Ammon's horn (tissue), 1 donor: ENCODE data around the gene CRNKL1.

Experiments used
- DNase-seq: peaks from one replicate; pipeline ENCODE4 v3.0.0-alpha.2; 2016; ENCODE audit warnings: low spot score

Gene CRNKL1

DNA sequence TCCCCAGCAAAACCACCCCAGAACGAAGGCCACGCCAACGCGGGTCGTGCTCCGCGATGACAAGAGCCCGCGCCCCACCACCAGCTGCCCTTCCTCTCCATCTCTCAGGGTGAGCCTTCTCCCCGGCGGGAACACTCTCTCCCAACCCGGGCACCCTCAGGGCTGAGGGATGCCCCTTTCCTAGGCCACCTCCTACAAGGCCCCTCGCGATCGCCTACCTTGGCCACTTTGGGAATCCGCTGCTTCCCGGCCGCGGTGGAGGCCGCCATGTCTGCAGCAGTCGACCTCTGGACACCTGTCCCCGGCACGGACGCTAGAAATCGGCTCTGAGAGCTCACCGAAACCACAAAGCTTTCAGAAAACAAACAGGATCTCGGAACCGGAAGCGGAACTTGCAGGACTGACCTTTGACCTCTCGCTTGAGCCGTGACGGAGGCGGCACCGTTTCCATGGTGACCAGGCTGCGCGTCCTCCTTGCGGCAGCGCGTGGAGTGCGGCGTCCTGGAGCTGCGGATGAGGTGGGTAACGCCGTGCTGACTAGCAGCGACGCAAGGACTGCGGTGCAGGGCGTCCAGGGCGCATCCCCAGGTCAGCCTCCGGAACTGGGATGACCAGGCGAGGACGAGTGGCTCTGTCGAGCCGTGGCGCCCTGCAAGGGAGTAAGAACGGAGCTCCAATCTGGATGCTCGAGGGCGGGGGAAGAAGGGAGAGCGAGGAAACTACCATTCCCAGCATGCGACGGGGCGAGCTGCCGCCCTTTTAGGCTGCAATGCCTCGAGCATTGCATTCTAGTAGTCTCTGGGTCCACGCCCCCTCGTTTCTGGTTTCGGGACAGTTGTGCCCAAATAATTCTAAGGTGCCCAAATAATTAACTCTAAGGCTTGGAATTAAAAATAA lies at the start of gene CRNKL1, which contains the start of gene CFAP61:
Gene CRNKL1, minus strand, starts transcription at position 393 of the 897 bp plus-strand sequence. Its CDS starts 124 bp downstream, at position 269.
Gene CFAP61, plus strand, starts transcription at position 459 of the 897 bp plus-strand sequence. CDS start 4,122 bp downstream, outside the sequence.
- DNase-seq = peak; percentile 99

DNA sequence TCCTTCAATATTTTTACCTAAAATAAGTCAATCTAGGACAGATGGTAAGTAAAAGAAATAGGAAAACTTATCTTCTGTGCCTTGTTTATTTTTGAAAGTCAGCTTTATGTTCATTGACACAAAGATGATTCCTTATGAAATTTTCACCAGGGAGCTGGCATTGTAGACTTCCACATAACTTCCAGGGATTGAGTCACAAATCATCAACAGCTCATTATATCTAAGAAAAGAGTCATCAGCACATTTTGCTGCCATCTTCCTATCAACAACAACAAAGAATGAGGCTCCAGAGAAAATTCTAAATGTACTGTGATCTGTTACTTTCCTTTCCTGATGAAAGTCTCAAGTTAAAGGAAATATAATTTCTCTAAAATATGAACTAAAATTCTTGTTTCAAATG lies 48.6 kb upstream of the CRNKL1 start:
- DNase-seq = no peak

DNA sequence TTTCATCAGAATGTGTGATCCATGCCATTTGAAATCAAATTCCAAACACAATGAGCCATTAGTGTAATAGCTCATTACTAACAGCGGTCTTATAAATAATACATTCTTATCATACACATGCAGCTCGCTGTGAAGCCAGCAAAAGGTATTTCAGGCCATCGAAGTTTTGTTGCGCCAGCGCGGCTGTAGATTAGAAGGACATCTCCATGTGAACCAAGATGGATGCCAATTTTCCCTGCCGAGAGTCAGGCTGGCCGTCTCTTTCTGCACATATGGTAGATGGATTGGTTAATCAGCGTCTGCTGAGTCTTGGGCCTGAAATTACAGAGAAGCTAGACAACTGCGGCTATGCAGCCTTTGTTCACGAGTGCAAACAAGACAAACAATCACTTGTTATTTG lies 44.2 kb upstream of the CRNKL1 start:
- peak; percentile 58 for DNase-seq

DNA sequence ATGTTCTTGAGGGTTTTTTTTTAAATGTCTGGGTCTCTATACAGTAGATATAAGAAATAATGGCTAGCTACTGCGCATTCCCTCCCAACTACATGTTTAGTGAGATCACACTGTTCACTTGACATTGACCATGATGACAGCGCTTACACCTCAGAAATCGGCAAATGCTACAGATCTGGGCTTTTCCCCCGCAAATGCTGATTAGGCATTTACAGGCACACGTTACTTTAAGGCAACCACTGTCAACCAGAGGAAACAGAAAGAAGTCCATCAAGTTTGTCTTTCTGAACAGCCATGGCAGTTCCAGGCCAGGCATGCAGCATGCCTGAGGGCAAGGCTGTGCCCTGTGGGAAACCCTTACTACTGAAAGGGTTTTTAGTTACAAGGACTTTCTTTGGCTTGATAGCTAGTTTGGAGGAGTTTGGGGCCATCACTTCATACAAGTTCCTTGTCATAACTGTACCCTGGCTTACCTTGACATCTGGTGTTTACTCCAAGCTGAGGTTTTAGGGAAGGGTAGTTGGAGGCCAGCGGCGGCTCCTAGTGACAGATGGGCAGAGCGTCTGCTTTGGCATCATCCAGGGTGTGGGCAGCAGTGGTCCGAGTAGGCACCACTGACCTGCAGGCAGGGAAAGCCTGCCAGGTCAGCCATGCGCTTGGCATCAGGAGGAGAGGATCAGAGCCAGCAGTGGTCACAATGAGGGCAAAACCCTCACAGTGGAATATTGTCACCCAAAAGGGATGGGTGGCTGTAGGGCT lies 43.0 kb upstream of the CRNKL1 start:
- DNase-seq = no peak

DNA sequence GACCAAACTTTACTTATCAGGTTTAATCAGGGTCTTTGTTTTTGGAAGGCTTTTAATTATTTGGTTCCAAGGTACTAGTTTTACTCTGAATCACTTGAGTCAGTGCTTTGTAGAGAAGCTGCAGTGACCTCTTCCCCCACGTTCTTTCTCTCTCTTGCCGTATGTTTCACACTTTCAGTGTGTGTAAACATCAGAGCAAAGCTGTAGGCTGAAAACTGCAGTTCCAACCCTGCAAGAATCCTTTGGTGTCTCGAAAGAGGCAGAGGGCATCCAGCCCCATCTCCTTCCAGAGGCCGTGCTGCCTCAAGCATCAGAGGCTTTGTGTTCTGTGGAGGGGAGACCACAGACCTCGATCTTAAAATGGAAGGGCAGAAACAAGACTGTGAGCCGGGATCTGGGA lies 42.1 kb upstream of the CRNKL1 start:
- DNase-seq = no peak

DNA sequence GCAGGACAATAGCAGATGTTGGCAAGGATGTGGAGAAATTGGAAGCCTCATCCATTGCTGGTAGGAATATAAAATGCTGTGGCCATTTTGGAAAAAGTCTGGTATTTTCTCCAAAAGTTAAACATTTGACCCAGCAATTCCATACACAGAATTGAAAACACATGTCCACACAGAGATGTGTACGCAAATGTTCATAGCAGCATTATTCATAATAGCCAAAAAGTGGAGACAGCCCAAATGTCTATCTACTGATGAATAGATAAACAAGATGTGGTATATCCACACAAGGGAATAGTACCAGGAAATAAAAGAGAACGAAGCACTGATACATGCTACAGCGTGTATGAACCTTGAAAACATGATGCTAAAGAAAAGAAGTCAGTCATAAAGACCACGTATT lies 40.6 kb upstream of the CRNKL1 start:
- DNase-seq = no peak

DNA sequence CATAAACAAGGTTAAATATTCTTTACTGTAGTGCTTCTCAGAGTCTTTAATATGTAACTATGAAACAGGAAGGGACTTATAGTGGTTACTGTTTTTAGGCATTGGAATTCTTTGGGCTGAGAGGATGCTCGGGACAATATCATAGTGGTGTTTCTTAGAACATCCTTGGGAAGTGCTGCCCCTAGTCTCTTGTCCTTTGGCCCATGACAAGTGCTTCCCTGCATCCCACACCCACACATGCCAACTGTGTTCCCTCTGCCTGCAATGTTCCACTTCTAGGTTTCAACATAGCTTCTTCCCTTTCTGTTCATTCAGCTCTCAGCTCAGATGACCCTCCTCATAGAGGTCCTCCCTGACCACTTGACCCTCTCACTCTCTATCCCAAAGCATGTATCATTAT lies 37.7 kb upstream of the CRNKL1 start:
- no peak for DNase-seq

DNA sequence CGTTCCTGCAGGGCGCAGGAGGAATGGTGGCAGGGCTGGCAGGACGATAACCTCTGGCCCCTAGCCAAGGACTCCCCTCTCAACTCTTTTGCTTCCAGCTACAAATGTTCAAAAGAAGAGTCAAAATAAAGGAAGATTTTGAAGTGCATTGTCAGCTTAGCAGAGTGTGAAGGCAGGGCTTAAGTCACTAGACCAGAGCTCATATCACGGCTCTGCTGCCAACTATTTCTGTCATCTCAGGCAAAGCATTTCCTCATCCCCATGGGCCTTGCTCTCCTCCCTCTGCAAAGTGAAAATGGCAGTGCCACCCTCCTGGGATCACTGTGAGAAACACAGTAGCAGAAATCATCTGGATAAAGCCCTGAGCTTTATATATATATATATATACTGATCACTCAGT lies 36.8 kb upstream of the CRNKL1 start:
- no peak for DNase-seq

DNA sequence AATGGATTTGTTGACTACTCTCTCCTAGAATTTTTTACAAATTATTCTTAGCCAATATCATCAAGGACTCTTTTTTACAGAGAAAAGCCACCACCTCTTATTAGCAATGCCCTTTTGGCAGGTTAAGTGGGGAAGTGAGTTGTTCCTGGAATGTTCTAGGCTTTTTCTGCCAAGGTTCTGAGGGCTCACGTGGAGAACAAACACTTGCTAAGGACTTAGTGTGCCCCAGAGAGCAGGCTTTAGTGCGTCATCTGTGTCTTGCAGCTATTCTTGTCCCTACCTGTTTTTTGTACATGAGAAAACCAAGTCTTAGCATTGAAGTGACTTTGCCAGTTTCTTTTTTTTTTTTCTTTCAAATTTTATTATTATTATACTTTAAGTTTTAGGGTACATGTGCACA lies 33.5 kb upstream of the CRNKL1 start:
- no peak for DNase-seq

DNA sequence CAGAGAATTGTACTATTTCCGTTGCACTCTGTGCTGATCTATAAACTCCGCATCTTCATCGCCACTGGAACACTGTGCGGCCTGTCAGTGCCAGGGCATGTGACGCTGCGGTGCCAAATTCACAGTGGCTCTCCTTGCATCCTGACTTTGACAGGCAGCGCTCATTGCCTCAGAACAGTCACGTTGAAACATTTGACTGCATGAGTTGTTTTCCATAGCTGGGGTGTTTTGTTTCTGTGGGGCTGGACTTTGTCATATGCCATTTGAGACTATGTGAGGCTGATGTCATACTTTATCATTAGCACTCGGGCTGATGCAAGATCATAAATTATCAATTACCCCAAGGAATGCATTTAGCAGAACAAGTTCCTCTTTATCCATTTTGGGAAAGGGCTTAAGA lies 32.8 kb upstream of the CRNKL1 start:
- DNase-seq = peak; percentile 19

DNA sequence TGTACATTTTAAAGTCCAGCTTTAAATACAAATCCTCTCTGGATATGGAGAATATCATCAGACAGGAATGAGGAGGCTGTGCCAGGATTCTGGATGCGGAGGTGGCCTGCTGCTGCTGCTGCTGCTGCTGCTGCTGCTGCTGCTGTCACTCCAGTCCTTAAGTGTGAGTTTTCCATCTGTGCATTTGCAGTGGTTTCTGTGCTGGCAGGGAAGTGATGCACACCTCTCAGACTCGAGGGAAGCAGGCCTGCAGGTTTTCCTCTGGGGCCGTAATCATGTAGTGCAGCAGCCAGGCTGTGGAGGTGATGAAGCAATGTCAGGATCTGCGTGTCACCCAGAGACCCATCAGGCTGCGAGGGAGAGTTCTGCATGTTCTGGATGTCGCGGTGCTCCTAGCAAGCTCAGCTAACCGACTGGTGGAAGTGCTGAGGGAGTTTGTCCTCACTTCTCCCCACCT lies 32.1 kb upstream of the CRNKL1 start:
- peak; percentile 26 for DNase-seq

DNA sequence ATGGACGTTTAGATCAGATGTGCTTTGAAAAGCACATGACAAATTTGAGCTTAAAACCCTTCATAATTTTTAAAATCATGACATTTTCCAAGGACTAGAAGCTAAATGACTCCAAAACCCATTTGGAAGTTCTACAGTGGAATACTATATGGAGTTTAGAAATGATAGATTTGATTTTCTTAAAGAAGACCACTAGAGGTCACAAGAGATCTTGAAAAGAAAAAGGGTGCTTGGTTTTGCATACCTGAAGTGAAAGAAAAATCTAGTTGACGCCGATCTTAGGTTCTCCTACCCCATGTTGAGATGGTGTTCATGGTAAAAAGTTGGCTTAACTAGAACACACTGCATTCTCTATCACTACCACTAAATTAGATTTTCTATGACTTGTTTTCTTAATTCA lies 31.5 kb upstream of the CRNKL1 start:
- DNase-seq = peak; percentile 42

DNA sequence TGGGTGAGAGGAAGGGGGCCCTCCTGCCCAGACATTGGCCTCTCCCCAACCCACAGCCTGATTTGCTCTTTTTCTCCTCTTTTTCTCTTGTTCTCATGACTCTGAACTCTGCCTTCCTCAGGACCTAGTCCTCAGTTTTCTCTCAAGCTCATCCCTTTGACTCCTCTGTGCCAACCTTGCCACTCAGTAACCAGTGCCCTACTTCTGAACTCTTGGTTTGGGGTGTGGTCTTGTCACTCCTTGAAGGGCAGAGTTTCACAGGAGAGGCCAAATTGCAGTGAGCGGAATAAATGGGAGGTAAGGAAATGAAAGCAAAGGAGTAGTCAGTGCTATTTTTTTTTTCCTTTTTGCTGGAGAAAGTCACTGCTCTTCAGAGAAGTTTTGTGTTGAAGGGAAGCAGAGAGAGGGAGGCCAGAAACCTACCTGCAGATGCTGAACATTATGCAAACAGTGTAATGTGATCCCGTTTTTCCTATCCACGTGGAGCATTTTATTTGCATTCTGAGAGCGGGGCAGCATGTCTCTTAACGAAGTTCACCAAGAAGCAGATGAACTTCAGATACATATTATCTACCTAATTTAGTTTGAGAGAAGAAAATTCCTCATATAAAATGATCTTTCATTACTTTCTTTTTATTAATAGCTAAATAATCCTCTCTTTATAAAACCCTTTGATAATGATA lies 27.0 kb upstream of the CRNKL1 start:
- no peak for DNase-seq

DNA sequence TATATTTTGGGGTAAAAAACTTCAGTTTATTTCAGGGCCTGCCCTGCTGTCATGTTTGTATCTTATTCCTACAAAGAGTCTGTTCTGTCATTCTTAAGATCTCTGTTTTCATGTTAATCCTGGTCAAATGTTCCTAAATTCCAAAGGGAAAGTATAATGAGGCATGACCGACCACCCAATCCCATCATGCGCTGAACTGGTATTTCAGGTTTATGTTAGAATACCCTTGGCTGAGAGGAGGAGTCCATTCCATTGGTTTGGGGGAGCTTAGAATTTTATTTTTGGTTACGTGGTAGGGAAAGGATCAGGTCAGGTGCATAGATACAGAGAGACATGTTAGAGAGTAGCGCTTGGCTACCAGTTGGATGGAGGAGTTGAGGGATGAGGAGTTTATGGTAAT lies 25.8 kb upstream of the CRNKL1 start:
- DNase-seq = no peak

DNA sequence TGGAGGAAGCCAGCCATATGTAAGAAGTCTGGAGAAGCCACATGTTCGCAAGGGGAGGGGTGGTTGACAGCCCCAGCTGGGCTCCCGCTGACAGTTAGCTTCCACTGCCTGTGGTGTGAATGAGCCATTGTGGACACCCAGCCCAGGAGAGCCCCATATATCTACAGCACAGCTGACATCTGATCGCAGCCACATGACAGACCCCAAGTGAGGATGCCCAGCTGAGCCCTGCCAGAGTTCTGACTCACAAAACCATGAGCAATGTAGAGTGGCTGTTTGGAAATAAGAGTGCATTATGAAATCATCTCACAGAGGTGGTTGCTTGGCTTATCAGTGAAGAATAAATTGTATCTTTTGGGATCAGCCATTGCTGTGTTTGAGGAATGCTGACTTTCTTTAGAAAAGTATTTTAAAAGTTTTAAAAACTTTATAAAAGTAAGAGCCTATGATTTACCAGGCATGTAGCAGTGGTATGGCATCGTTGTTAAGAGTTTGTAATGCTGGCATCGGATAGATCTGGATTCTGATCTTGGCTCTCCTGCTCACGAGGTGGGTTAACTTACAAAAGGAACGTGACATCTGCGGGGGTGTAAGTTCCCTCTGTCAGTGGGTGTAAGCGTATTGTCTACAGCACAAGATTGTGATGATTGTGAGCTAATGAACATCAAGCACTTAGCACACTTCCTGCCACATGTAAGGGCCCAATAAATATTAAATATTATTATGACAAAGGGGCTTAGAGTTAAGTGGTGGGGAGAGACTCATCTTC lies 24.2 kb upstream of the CRNKL1 start:
- DNase-seq = peak; percentile 94

DNA sequence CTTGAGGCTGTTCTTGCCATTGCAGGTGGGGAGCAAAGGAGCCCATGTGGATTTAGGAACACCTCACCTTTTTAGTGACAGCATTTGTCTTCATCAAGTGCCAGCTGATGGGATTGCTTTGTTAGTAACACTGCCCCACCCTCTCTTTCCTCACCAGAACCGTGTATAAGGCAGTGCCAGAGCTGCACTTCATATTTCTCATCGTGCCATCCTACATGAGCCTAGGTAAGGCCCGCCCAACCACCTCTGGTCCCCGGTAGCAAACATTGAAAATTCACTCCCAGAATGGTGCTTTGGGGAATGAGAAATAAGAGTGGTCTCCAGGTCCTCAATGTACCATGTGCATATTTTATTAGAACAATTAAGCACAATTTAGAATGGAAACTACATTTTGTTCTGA lies 22.8 kb upstream of the CRNKL1 start:
- DNase-seq = no peak

DNA sequence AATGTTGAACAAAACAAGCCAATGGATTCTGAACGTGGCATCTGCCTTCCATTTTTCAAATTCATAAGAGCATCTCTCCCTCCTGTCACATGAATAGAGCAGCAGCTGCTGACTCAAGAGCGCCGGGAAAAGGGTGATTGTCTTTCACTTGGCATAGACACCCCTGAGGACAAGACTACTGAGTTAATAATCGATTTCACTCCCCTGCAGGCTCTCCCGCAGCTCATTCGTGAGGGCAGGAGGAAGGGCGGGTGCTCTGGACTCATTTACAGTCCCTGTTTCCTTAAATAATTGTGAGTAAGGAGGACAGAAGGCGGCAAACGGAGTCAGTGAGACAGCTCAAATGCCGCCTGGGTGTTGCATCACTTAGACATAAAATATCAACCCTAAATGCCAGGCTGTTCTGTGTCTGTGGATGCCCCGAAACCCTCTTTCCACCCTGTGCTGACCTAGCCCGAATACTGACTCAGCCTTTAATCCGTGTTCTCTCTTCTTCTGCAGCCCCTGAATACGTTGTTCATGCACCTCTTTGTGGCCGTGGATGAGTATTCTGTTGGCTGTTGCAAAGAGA lies 21.6 kb upstream of the CRNKL1 start:
- peak; percentile 48 for DNase-seq

DNA sequence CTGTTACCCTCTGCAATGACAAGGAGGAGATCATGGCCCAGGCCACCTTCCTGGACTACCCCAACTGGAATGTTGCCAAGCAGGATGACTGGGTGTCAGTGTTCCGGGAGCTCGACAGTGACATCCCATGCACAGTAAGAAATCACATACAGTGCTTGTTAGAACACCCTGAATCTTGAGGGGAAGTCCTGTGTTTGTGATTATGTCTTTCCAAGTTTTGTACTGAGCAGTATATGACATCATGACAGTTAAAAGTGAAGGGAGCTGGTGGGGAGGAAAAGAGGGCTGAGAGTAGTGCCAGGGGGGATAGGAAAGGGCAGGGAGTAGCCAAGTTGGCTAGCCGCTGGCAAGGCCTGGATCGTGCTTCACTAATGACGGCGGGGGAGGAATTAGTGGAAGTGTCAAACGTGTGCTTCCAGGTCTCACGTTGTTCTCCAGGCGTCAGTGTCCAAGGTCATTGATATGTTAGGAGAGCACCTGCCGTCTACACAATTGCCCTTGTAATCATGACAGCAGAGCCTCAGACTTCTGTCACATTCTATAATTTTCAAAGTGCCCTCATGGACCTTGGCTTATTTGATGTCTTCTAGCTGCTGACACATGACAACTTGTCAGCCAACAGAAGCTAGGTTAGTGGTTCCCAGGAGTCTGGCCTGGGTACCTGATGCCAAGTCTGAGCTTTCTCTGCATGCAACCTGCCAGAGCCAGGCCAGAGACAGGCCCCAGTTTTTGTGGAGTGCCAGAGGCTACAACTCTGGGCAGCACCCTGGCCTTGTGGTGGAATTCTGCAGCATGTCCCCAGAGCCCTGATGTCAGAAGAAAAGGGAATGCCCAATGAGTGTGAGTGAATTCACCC lies 18.8 kb upstream of the CRNKL1 start:
- no peak for DNase-seq

DNA sequence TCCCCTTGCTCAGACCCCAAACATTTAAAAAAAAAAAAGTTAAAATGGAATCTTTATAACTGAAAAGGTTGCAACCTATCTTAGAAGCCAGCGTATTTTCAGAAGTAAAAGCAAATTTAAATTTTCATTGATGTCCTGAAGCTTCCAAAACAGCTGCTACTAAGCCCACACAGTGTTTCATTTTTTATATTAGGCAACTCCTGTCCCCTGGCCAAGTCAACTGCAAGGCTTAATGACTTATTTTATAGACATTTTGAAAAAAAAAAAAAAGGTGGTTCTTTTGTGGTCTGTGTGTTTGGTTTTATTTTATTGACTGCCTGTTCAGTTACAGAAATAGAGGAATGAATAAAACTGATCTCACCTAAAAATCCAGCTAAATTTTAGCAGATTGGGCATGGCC lies 13.1 kb upstream of the CRNKL1 start:
- no peak for DNase-seq

DNA sequence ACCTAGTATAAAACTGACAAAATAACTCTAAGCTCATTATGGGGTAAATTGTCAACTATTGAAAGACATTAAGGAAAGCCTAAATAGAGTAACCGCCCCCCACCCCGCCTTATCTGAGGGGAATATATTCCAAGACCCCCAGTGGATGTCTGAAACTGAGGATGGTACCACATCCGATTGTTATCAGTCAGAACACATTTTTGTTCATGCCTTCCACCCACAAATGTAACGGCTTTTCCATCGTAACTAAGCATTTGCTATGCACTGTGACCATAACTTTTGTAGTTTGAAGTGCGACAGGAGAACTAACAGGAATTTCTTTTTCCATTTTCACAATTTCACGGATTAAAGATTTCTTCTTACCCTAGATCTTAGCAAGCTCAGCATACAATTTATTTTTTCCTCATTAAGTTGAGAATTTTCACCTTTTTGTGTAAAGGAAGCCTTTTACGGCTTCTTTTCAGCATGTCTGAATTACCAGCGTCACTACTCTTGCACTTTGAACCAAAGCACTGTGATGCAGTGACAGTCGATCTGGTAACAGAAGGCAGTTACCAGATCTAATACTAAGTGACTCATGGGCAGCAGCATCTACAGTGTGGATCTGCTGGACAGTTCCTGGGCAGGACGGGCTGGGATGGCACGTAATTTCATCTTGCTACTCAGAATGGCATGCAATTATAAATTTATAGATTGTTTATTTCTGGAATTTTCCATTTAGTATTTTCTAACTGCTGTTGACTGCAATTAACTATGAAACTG lies 11.9 kb upstream of the CRNKL1 start:
- DNase-seq = no peak
